Prostate gland (tissue), 2 donors: ENCODE measurements around the gene BACH1.

Experiments used
- POLR2A ChIP-seq: fragments of 450-650 bp; IDR thresholded peaks from one replicate; pipeline ENCODE4 v1.6.1; 2016; ENCODE audit warnings: antibody characterized with exemption, mild to moderate bottlenecking
- POLR2AphosphoS5 ChIP-seq: sonication (generic); formaldehyde crosslinking; IDR thresholded peaks from one replicate; pipeline ENCODE4 v1.6.1; 2017; ENCODE audit warnings: antibody characterized with exemption
- TF ChIP-seq, protein P1 (sequence below), 4 experiments: fragments of 200-600 bp in 2 of 4; fragments of 450-650 bp in 2 of 4; sonication (generic) in 2 of 4; IDR thresholded peaks; 1 replicate in 3 of 4; 2 replicates in 1 of 4; pipeline ENCODE4 v1.5.1; 2016 to 2019; ENCODE audit warnings: antibody characterized with exemption in 4 of 4, mild to moderate bottlenecking in 2 of 4, moderate library complexity in 2 of 4

DNA sequence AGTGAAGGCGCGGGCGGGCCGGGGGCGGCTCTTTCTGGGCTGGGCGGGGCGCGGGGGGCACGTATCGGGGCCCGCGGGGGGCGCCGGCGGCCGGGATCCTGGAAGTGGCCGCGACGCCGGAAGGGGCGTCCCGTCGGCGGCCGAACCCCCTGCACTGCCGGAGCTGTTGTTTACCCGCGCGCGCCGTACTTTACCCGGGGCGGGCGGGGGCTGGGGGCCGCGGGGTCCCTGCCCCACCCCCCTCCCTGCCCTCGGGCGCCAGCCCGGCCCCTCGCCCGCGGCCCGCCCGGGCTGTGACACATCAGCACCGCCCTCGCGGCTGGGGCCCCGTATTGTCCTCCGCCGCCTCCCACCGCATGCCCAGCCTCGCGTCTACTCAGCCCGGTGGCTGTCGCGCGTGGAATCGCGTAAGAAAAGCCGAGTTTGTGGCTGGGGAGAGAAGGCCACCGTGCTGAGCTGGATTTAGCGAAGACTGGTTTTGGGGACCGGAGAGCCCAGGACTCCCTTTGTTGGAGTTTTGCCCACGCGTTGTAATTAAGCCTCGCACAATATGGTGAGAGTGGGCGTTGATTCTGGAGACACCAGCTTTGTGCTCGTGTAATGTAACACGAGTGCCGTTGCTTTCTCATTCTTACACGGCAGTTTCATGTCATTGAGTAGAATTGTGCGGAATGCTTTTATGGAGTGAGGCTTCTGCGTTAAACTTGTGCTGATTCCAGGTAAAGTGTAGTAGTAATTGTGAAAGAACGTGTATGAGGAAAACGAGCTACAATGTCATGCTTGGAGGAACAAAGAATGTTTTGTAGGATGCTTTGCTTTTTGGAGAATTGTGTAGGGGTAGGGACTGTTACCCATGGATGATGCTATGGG is 559 bp downstream of the BACH1 start:
- TF ChIP-seq, protein P1, sequence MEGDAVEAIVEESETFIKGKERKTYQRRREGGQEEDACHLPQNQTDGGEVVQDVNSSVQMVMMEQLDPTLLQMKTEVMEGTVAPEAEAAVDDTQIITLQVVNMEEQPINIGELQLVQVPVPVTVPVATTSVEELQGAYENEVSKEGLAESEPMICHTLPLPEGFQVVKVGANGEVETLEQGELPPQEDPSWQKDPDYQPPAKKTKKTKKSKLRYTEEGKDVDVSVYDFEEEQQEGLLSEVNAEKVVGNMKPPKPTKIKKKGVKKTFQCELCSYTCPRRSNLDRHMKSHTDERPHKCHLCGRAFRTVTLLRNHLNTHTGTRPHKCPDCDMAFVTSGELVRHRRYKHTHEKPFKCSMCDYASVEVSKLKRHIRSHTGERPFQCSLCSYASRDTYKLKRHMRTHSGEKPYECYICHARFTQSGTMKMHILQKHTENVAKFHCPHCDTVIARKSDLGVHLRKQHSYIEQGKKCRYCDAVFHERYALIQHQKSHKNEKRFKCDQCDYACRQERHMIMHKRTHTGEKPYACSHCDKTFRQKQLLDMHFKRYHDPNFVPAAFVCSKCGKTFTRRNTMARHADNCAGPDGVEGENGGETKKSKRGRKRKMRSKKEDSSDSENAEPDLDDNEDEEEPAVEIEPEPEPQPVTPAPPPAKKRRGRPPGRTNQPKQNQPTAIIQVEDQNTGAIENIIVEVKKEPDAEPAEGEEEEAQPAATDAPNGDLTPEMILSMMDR (IDR thresholded peaks at IDR 0.05): no peak
- no peak for TF ChIP-seq POLR2A
- peak; percentile 3 for TF ChIP-seq POLR2AphosphoS5
